ENCODE results near the gene TDRD9.

DNA sequence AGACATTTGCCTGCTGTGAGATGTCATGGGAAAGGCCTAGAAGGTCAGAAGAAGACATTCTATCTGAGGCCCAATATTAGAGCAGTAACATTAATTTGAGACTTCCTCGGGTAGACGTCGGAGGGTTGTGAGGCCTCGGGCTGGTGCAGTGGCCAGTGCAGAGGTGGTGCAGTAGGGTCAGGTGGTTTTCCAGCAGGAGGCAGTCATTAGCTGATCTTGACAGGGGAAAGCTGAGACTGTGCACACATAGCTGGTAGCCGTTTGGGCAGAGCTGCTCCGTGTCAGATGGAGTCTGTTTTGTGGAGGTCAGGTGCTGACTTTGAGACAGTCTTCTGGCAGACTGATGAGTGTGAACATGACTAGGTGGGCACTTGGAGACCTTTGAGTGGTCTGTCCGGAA, 91.5 kb downstream of the TDRD9 start:
- TF ChIP-seq POLR2AphosphoS5 (IDR thresholded peaks at IDR 0.05; ENCODE audit: low read depth, low read length) = no peak
- TF ChIP-seq POLR2A (IDR thresholded peaks at IDR 0.05; ENCODE audit: low read depth, low read length) = no peak
- TF ChIP-seq TAF1 (IDR thresholded peaks at IDR 0.05; ENCODE audit: low read depth, low read length) = no peak

All from GM12891 (cell line).